ENCODE results near the gene CCDC91.

DNA sequence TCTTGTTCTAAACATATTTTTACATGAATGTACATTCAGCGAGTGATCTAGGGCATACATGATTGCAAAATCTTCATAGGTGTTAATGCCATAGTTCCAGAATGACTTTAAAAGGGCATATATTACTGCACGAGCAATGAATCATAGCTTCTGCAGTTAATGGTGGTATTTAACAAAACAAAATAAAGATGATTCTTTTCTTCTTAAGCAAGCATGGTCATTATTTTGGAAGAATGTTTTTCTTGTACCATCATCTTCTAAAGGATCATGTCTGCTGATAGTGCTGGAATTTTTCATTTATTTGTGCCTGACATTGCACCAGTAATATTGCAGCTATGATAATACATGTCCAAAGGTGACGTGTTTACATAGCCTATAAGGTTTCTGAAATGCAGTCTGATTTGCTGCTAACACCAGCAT, 388.6 kb downstream of the CCDC91 start:
- TF ChIP-seq, protein P1, sequence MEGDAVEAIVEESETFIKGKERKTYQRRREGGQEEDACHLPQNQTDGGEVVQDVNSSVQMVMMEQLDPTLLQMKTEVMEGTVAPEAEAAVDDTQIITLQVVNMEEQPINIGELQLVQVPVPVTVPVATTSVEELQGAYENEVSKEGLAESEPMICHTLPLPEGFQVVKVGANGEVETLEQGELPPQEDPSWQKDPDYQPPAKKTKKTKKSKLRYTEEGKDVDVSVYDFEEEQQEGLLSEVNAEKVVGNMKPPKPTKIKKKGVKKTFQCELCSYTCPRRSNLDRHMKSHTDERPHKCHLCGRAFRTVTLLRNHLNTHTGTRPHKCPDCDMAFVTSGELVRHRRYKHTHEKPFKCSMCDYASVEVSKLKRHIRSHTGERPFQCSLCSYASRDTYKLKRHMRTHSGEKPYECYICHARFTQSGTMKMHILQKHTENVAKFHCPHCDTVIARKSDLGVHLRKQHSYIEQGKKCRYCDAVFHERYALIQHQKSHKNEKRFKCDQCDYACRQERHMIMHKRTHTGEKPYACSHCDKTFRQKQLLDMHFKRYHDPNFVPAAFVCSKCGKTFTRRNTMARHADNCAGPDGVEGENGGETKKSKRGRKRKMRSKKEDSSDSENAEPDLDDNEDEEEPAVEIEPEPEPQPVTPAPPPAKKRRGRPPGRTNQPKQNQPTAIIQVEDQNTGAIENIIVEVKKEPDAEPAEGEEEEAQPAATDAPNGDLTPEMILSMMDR (IDR thresholded peaks at IDR 0.05): no peak
- TF ChIP-seq POLR2A (IDR thresholded peaks at IDR 0.05): no peak
